Neural cell (in vitro differentiated cells): ENCODE measurements around the gene TARS2. TPM values are rescaled to one million over a fixed set of nuclear protein-coding genes. Genes with fewer than 3 reads are reported as not detected.

Experiments used
- H2AFZ ChIP-seq: fragments of 200-600, 300-800 bp; sonication (generic), shearing (Covaris generic); 2 replicates; pipeline ENCODE4 v1.6.0; 2014; ENCODE audit warnings: low read depth, mild to moderate bottlenecking, antibody characterized with exemption, low read length, moderate library complexity
- H3F3A ChIP-seq: fragments of 200-600 bp; shearing (Covaris generic); 2 replicates; pipeline ENCODE4 v1.6.1; 2016; ENCODE audit warnings: mild to moderate bottlenecking, moderate library complexity, mixed read lengths, antibody characterized with exemption, low read length; ENCODE audit not compliant: insufficient read depth, poor library complexity, severe bottlenecking
- H3K27ac ChIP-seq: fragments of 200-600, 300-800 bp; sonication (generic), shearing (Covaris generic); 2 replicates; pipeline ENCODE4 v1.5.1; 2014; ENCODE audit warnings: mild to moderate bottlenecking, low read length, moderate library complexity
- H3K27me3 ChIP-seq: fragments of 300-800, 200-600 bp; sonication (generic), shearing (Covaris generic); 2 replicates; pipeline ENCODE4 v1.6.0; 2014; ENCODE audit warnings: mild to moderate bottlenecking, low read depth, low read length, moderate library complexity; ENCODE audit not compliant: insufficient read depth
- H3K36me3 ChIP-seq: fragments of 300-800, 200-600 bp; sonication (generic), shearing (Covaris generic); 2 replicates; pipeline ENCODE4 v1.5.1; 2014; ENCODE audit warnings: mild to moderate bottlenecking, antibody characterized with exemption, low read length, moderate library complexity; ENCODE audit not compliant: insufficient read depth
- H3K4me2 ChIP-seq: fragments of 300-800, 200-600 bp; sonication (generic), shearing (Covaris generic); 2 replicates; pipeline ENCODE4 v1.6.0; 2014; ENCODE audit warnings: mild to moderate bottlenecking, low read length
- H3K4me3 ChIP-seq: fragments of 300-800, 200-600 bp; sonication (generic), shearing (Covaris generic); 2 replicates; pipeline ENCODE4 v1.5.1; 2014; ENCODE audit warnings: mild to moderate bottlenecking, low read length, moderate library complexity
- H3K79me2 ChIP-seq: fragments of 200-600 bp; shearing (Covaris generic); replicated peaks from 2 replicates; pipeline ENCODE4 v1.6.0; 2014; ENCODE audit warnings: mild to moderate bottlenecking, low read length, moderate library complexity; ENCODE audit not compliant: insufficient read depth
- H3K9ac ChIP-seq: fragments of 300-800, 200-600 bp; sonication (generic), shearing (Covaris generic); 2 replicates; pipeline ENCODE4 v1.6.1; 2016; ENCODE audit warnings: mild to moderate bottlenecking, low read length, mixed read lengths
- H3K9me2 ChIP-seq: fragments of 200-600 bp; shearing (Covaris generic); 2 replicates; pipeline ENCODE4 v1.6.1; 2016; ENCODE audit warnings: mild to moderate bottlenecking, low read length, mixed read lengths; ENCODE audit not compliant: insufficient read depth
- H3K9me3 ChIP-seq: fragments of 200-600, 300-800 bp; sonication (generic), shearing (Covaris generic); 2 replicates; pipeline ENCODE4 v1.6.1; 2016; ENCODE audit warnings: mild to moderate bottlenecking, mixed run types, low read length, moderate library complexity, mixed read lengths
- H4K20me1 ChIP-seq: fragments of 200-600 bp; shearing (Covaris generic); 2 replicates; pipeline ENCODE4 v1.6.1; 2016; ENCODE audit warnings: mild to moderate bottlenecking, mixed run types; ENCODE audit not compliant: insufficient read depth
- CTCF ChIP-seq: fragments of 450-650 bp; IDR thresholded peaks from 2 replicates; pipeline ENCODE4 v1.5.1; 2014; ENCODE audit warnings: antibody characterized with exemption, mild to moderate bottlenecking, moderate library complexity; ENCODE audit not compliant: poor library complexity, severe bottlenecking
- EP300 ChIP-seq: fragments of 450-650 bp; conservative IDR thresholded peaks from 2 replicates; pipeline ENCODE4 v1.6.1; 2014; ENCODE audit warnings: antibody characterized with exemption, mild to moderate bottlenecking, moderate library complexity; ENCODE audit not compliant: poor library complexity, severe bottlenecking
- EZH2 ChIP-seq: fragments of 200-600, 300-800 bp; shearing (Covaris generic), sonication (generic); IDR thresholded peaks from 2 replicates; pipeline ENCODE4 v1.6.1; 2014; ENCODE audit warnings: antibody characterized with exemption, low read length, borderline replicate concordance, mild to moderate bottlenecking; ENCODE audit not compliant: insufficient read depth, poor library complexity, severe bottlenecking
- MXI1 ChIP-seq: fragments of 450-650 bp; conservative IDR thresholded peaks from 2 replicates; pipeline ENCODE4 v1.6.1; 2014; ENCODE audit warnings: antibody characterized with exemption, mild to moderate bottlenecking; ENCODE audit not compliant: poor library complexity, severe bottlenecking
- POLR2AphosphoS5 ChIP-seq: IDR thresholded peaks from 2 replicates; pipeline ENCODE4 v1.6.1; 2012
- RAD21 ChIP-seq: fragments of 450-650 bp; conservative IDR thresholded peaks from 2 replicates; pipeline ENCODE4 v1.6.1; 2014; ENCODE audit warnings: antibody characterized with exemption, mild to moderate bottlenecking, moderate library complexity
- REST ChIP-seq: IDR thresholded peaks from 2 replicates; pipeline ENCODE4 v1.6.1; 2012; ENCODE audit warnings: borderline replicate concordance
- TAF1 ChIP-seq: IDR thresholded peaks from 2 replicates; pipeline ENCODE4 v1.6.1; 2012; ENCODE audit warnings: low read depth
- polyA plus RNA-seq: library from polyadenylated mRNA; depleted of rRNA; stranded (reverse); fragments of >200 nt; gene quantifications from 2 replicates; pipeline ENCODE4 v1.2.3, GENCODE V29; 2014

Gene TARS2
- polyA plus RNA-seq, 1 donor from 2014 or later = 19.4 TPM

GRCh38 chr1:150477320-150477719, 9.9 kb upstream of the TARS2 start:
- TF ChIP-seq REST = no peak
- TF ChIP-seq MXI1 = no peak
- no peak for TF ChIP-seq RAD21
- no peak for TF ChIP-seq POLR2AphosphoS5
- no peak for TF ChIP-seq CTCF
- Histone ChIP-seq H3K27me3 (no peaks in the 10 kb centered on the region), H3K4me2 (no peak overlapping the region), H3K36me3 (peaks cover 4% of the 10 kb centered on the region), H3K27ac (no peak overlapping the region), H4K20me1 (no peaks in the 10 kb centered on the region), H3K9ac (no peak overlapping the region), H2AFZ (no peak overlapping the region), H3K9me2 (no peaks in the 10 kb centered on the region), H3K4me3 (no peak overlapping the region), H3F3A (no peaks in the 10 kb centered on the region), H3K9me3 (no peaks in the 10 kb centered on the region), H3K79me2 (no peaks in the 10 kb centered on the region)

- H3K4me2 ChIP-seq = no peak overlapping the region
These were observed 9.5 kb upstream of the TARS2 start for GRCh38 chr1:150477733-150478132.

More at GRCh38 chr1:150477733-150478132, 9.5 kb upstream of the TARS2 start:
- TF ChIP-seq EZH2 = no peak
- no peak for TF ChIP-seq POLR2AphosphoS5
- TF ChIP-seq MXI1 = no peak
- TF ChIP-seq REST = no peak
- no peak for TF ChIP-seq RAD21
- TF ChIP-seq CTCF = no peak
- no peak for TF ChIP-seq EP300
- no peak for TF ChIP-seq TAF1
- no peaks in the 10 kb centered on the region for H3K79me2 ChIP-seq
- H3K9ac ChIP-seq = no peak overlapping the region
- H3K9me3 ChIP-seq = no peaks in the 10 kb centered on the region
- H3K27me3 ChIP-seq = no peaks in the 10 kb centered on the region
- H2AFZ ChIP-seq = no peak overlapping the region
- no peaks in the 10 kb centered on the region for H3F3A ChIP-seq
- H4K20me1 ChIP-seq = no peaks in the 10 kb centered on the region
- H3K27ac ChIP-seq = no peak overlapping the region
- no peak overlapping the region for H3K4me3 ChIP-seq
- peaks cover 4% of the 10 kb centered on the region for H3K36me3 ChIP-seq
- no peaks in the 10 kb centered on the region for H3K9me2 ChIP-seq
